GM20431 (cell line): ENCODE measurements around the gene PPFIA4.

Experiments used
- in situ Hi-C: fragments of 300-500 bp; cut with MseI, MboI; formaldehyde crosslinking; loops from one replicate; pipeline ENCODE4 v1.15.0; 2020; ENCODE audit warnings: low sequenced_read_pairs; ENCODE audit not compliant: unreplicated experiment

Gene PPFIA4

DNA sequence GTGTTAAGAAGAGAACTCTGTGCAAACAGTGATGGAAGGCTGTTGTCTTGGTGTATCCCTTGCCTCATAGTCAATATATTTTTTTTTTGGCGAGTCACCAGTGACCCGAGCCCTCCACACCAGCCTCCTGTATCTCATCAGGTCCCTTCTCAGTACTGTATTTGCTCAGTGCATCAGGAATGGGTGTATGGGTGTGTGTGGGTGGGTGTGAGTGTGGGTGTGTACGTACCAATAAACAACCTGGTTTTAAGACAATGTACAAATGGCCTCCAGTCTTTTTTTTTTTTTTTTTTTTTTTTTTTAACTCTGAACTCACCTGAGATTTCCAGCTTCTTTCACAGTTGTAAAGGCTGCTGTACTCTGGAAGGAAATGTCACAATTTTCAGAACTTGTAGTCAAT is 52.2 kb downstream of the PPFIA4 start:
- in situ Hi-C loops = no loop called here

DNA sequence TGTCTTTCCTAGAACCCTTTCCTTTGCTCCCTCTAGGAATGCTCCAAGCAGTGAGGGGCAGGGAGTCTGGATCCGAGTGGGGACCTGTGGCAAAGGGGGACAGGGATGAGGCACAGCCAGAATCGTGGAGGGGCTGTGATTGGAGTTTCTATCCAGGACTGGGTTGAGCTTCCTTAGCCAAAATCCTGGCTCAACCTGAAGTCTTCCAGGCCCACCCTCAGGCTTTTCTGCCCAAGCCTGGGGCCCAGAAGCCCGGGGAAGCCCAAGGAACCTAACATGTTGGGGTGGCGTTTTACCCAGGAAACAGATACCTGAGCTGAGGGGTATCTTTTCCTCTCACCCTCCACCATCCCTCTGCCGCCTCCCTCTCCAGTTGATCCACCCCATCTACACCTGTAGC is 54.2 kb downstream of the PPFIA4 start:
- in situ Hi-C loops = no loop called here

DNA sequence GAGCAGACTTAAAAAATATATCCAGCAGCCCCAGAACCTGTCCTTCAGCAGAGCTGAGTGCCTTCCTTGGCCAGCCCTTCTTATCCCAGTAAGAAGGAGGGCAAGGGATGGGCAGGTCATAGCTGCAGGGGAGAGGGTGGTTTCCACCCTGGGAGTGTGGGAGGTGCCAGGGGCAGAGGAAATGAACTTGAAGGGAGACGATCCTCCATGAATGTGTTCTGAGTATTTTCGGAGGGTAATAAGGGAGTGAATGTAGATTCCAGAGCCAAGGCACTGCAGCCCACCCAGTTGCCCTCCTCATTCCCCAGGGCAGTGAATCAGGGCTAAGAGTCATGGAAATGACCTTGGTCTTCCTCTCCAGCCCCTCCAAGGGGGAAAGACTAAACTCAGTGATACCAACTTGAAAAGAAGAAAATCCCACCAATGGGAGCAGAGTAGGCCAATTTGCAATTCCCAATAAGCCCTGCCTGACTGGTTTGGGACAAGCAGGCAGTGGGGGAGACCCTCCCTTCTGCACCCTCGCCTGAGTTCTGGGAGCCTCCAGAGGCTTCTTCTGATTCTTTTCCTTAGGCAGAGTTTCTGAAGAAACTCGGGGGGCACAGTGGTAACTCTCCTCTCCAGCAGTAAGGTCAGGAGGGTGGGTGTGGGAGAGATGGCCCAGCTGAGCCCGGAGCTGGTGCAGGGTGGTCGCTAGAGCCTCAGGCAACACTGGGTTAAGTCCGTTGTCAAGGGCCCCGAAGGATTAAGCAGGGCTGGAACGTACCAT is 55.4 kb downstream of the PPFIA4 start:
- in situ Hi-C loops = no loop called here

DNA sequence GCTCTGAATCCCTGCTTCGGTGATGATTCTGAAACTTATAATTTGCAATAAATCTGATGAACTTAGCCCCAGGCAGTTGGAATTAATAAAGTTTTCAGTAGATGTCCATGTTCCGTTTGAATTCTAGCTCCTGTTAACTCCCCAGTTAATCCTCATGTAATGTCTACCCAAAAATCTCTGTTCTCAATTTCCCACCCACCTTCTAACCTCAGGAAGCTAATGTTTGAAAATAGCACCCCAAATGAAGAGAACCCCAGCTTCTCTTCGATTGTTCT is 55.9 kb downstream of the PPFIA4 start:
- in situ Hi-C loops = no loop called here

DNA sequence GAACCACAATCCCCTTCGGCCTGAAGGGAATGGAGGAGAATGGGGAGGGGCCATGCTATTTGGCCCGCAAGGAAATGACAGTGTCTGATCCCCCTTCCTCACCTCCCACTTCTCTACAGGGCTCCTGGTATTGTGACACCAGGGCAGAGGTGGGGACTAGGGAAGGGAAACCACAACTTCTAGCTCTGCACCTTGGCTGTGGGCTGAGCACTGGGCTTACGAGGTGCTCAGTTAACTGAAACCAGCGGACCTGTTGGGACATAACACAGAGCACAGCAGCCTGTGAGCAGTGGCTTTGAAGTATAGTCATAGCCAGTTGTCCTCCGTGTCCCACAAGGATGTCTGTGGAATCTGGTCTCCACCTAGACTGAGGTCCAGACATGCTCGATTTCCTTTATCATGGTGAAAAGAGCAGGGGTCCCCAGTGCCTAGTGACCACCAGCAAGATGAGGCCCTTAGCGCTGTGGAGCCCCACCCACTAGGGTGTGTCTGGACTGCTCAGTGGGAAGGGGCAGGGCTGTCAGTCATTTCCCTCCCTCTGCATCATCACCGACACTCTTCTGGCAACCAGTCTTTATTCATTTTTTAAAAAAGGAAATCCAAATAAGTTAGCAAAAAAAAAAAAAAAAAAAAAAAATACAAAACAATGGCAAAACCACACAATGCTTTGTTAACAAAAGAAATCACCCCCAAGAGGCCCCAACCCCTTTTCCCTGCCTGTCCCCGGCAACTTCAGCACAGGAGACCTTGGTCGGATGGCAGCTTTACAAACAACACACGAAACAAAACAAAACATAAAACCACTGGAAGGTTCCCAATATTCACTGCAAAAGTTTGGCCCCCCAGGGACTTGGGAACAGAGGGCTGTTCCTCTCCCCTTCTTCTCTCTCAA is 56.5 kb downstream of the PPFIA4 start:
- in situ Hi-C loops = no loop called here

DNA sequence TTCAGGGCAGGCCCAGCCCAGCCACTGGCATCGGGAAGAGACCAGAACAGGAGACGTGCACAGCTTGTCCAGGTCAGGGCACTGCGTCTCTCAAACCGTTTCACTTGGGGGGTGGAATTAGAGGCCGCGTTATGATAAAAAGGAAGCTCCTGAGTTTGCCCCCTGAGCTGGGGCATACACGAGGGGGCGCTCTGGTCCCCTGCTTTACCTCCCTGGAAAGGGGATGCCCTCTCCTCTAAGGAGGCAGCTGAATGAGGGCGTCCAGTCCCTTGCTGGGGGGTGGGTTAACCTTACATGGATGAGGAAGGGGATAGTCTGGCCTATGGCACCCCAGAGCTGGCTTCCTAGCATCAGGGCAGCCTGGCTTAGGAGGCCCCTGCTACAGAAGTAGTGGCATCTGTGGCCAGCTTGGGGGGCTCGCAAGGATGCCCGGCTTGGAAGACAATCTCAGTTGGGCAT is 57.2 kb downstream of the PPFIA4 start:
- in situ Hi-C loops = no loop called here

DNA sequence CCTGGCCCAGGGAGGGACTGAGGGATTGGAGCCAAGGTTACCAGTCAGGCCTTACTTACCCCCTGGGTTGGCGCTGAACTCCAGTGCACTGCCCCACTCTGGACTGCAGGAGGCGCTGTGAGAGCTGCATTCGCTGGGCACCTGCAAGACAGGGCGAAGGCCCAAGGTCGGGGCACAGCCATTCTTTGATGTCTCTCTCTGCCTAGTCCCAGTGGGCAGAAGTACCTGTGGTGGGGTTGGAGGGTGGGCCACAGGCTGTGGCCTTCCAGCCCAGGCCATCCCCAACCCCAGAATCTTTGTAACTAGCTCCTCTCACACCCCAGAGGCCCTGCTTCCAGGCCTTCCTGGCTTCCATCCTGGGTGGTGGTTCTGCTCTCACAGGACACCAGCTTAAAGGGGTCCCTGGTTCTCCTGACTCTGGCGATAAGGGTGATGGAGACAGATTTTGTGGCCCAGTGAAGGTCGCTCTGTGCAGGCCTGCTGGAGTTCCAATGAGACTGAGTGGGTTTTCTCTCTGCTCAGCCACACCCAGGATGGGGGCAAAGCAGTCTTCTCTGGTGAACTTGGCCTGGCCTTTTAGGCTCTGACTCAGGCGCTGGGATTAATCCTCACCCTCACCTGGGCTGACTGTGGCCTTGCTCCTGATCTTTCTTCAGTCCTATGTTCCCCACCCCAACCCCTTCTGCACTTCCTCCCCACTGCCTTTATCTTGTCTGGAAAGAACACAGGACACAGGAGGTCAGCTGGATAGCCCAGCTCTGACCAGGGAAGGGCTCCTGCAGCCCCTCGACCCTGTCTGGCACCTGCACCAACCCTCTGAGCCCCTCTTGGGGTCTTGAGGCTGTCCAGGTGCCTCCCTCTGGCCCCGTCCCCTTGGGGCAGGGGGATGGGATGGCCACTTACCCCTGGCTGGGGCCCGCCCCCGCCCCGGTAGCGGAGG is 58.6 kb downstream of the PPFIA4 start:
- in situ Hi-C loops = no loop called here

DNA sequence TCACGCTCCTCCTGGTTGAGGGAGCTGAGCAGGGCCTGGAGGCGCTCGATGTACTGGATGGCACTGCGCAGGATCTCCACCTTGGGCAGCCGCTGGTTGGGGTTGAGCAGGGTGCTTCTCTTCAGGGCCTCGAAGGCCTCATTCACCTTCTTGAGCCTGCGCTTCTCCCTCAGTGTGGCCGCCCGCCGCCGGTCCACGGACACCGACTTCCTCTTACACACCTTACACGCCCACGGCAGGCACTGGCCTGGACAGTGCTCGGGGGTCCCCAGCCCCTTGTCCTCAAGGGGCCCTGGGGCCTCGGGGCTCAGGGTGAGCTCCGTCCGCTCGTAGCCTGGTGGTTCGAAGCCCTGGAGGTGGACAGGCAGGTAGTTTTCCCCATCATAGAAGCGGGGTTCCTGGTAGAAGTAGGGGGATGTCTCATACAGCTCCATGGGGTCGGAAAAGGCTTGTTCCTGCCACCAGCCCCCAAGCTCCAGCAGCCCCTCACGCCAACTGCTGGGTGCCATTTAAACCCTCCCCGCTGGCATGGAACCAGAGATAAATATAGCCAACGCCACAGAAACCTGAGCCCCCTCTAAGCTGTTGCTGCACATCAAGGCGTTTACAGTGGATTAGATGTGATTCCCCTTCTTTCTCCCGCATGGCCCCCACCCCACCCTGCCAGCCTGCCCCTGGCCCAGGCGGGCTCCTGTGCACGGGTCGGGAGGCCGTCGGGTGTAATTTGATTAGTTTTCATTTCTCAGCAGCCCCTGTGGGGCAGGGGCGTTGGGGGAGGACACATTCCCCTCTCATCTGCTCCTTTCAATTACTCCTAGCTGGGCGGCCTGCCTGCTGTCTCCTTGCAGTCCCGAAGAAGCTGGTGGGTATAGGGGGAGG is 59.5 kb downstream of the PPFIA4 start, which contains the start of gene MYOG:
MYOG (minus strand) TSS at position 485 of the 879 bp plus-strand sequence; CDS start at position 434, 51 bp downstream.
- in situ Hi-C loops = no loop called here

DNA sequence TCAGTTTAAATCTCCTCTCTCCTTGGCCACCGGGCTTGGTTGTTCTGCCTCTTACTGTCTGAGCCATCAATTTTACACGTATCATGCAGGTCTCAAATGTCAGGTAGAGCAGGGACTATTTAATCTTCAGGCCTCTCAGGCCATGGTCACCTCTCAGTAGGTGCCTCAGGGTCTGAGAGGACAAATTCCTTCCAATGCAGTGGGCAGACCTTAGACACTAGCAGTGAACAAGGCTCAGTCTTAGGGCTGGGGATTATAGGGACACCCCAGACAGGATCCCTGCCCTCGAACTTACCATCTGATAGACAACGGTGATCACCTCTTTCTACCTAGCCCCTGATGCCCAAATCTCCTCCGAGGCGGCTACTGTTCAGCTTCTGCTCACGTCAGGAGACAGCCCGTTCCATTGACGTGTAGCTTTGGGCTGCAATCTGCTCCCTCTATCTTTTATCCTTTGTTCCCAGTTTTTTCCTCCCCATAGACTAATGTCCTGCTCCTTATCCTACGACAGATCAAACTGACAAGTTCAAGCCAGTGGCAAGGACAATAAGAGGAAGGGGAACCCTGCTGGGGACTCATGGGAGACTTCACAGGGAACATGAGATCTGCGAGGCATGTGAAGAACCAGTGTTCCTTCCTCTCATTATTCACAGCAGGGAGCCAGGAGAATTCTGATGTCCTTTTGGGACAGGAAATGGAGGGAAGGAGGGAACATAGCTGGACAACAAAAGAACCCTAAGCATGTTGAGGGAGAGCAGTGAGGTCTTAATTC is 60.9 kb downstream of the PPFIA4 start:
- in situ Hi-C loops = no loop called here

DNA sequence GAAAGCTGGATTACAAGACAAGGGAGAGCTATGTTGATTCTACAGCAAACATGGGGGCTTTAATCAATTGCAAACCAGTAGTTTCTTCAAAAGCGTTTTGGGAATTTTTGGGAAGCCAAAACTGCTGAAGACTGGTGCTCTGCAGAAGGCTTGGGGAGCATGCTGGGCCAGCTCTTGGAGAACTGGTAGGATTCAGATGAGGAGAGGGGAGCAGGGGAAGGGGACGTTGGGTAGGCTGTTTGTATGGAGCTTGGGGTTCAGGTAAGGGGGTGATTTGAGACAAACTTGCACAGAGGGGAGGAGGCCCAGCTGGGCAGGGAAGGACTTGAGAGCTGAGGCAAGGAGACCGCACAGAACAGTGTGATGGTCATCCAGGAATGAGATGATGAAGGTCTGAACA is 62.1 kb downstream of the PPFIA4 start:
- in situ Hi-C loops = no loop called here

DNA sequence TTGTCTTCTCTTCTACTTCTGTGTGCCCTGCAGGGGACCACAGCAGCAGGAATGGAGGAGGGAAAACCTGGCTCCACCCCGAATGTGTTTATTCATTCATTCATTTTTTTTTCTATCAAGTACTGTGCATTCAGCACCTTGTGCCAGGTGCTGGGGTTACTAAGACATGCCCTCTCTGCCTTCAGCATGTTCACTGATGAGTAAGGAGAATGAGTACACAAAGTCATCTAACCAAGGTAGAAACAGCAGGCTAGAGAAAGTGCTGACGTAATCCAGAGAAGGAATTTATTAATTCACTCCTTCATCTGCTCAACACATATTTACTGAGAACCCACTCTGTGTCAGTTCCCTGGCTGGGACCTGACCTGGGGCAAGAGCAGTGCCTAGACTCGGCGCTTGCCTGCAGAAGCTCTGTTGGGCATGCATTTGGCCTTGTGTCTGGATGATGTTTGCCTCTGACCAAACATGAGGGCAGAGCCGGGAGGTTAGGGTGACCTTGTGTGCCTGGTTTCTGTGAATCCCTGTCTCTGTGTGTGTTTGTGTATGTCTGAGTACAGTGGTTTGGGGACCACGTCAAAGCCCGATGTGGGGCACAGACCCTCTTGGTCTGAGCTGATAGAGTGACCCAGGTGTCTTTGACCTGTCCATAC is 62.8 kb downstream of the PPFIA4 start:
- in situ Hi-C loops = no loop called here

DNA sequence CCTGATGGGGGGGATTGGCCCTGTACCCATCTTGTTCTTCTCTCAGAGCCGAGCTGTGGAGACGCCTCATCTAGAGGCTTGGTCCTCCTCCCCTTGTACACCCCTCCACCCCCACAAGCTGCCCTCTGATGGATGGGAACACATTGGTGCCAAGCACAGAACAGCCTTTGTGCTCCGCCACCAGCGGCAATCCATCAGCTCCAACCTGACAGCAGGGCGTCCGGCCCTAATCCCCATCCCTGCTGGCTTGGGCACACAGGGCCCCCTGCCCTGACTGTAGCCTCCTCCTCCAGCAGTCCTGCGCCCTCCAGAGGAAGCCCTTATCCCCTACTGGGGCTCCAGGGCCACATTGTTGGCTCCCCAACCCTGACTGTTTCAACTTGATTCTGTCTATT is 63.4 kb downstream of the PPFIA4 start:
- in situ Hi-C loops = no loop called here

DNA sequence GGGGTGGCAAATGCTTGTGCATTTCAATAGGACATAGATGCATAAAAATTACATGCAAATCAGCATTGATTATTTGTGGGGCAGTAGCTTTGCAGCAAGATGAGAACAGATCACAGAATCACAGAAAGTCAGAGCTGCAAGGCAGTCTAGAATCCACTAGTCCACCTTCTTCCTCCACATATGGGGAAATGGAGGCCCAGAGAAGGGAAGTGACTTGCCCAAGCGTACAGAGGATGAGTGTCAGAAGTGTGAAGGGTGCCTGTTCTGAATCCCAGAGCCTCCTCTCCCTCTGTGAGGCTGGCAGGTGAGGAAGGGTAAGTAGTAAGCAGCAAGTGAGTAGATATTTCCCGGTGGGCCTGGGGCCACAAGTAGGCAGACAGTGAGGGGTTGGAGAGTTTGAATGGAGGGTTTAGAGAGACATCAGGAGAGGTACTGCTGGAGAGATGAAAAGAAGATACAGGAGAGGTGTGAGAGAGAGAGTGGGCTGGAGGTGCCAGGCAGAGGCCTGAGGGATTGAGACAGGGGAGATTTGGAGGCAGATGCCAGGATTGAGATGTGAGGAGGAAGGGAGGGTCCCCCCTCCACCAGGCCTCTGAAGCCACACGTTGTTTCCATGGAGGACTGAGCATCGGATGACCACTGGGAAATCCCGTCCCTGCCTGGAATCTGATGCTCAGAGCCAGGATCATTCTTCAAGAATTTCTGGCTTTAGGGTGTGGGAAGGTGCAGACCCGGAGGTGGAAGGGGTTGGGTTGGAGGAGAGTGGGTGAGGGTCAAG is 64.3 kb downstream of the PPFIA4 start:
- in situ Hi-C loops = no loop called here

DNA sequence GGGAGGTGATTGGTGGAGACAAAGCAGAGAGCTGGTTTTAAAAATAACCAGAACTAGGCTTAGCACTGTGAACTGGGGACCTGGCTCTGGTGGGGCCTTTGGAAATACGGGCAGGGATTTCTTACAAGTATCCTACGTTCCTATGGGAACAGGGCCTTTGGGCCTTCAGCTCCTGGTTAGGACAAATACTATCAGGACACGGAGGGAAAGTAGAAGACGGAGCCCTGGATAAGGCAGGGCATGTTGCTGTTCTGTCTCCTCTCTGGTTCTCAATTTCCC is 64.8 kb downstream of the PPFIA4 start:
- in situ Hi-C loops = no loop called here

DNA sequence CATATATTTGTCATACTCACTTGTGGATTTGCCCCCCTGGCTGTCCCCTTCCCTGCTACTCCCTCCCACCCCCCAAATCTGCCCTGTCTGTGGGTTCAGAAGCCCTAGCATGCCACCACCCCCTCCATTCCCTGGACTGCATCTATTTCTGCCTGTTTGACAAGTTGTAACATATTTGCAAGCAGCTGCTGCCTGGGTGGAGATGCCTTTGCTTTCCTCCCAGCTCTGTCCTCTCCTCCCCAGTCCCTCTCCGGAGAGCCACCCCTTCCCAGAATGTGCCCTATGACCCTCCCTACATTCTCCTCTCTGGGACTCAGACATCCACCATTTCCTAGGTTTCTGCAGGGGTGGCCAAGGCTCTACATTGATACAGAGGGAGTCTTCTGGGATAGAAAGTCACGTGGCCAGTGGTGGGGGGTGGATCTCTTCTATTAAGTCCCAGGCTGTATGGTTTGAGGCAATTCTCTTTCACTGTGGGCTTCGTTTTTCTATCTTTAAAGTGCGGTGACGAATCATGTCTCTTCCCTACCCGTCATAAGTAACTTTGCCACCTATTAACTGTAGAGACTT is 65.6 kb downstream of the PPFIA4 start:
- in situ Hi-C loops = no loop called here

DNA sequence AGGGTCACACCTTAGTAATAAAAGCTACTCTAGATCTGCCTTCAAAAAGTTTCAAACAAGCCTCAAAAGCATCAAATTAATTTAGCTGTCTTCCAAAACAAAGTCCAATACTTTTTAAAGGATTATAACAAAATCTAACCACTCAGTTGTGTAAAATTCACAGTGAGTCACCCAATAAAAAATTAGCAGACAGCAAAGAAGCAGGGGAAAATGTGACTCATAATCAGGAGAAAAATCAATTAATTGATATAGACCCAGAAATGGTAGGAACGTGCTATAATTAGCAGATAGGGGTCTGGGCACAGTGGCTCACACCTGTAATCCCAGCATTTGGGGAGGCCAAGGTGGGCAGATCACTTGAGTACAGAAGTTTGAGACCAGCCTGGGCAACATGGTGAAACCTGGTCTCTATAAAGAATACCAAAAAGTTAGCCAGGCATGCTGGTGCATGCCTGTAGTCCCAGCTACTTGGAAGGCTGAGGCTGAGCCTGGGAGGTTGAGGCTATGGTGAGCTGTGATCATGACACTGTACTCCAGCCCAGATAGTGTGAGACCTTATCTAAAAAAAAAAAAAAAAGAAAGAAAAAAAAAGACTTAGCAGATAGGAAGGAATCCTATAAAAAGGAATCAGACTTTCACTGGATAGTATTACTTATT is 67.6 kb downstream of the PPFIA4 start:
- in situ Hi-C loops = no loop called here
